Type B pancreatic cell (in vitro differentiated cells): ENCODE data around the gene SPATA13. TPM values are rescaled to one million over a fixed set of nuclear protein-coding genes. Genes with fewer than 3 reads are reported as not detected.

Experiments
- DNase-seq: peaks from one replicate; pipeline ENCODE4 v3.0.0; 2021; ENCODE audit warnings: mixed read lengths; ENCODE audit not compliant: unreplicated experiment; ENCODE audit errors: extremely low spot score
- H3K27ac Mint-ChIP-seq: 2 replicates; pipeline ENCODE4 v1.8.0; 2021; ENCODE audit warnings: mild to moderate bottlenecking, mixed read lengths
- H3K27me3 Mint-ChIP-seq: 2 replicates; pipeline ENCODE4 v1.8.0; 2021; ENCODE audit warnings: mixed read lengths
- H3K36me3 Mint-ChIP-seq: 2 replicates; pipeline ENCODE4 v1.8.0; 2021; ENCODE audit warnings: mixed read lengths
- H3K4me1 Mint-ChIP-seq: one replicate; pipeline ENCODE4 v1.8.0; 2021; ENCODE audit warnings: mixed read lengths; ENCODE audit not compliant: unreplicated experiment
- H3K4me3 Mint-ChIP-seq: 2 replicates; pipeline ENCODE4 v1.8.0; 2021; ENCODE audit warnings: mild to moderate bottlenecking, mixed read lengths
- H3K9me3 Mint-ChIP-seq: 2 replicates; pipeline ENCODE4 v1.8.0; 2021; ENCODE audit warnings: mixed read lengths
- total RNA-seq: library from RNA; stranded (reverse); gene quantifications from 2 replicates; pipeline ENCODE4 v1.2.1, GENCODE V29; 2021; ENCODE audit warnings: low replicate concordance
- TF ChIP-seq, protein P1 (sequence below): fragments of 200-600 bp; sonication (generic); conservative IDR thresholded peaks from 2 replicates; pipeline ENCODE4 v1.5.0; 2021; ENCODE audit warnings: antibody characterized with exemption, mild to moderate bottlenecking

The SPATA13 gene
- total RNA-seq, 1 donor from 2014 or later = 22.0 TPM

DNA sequence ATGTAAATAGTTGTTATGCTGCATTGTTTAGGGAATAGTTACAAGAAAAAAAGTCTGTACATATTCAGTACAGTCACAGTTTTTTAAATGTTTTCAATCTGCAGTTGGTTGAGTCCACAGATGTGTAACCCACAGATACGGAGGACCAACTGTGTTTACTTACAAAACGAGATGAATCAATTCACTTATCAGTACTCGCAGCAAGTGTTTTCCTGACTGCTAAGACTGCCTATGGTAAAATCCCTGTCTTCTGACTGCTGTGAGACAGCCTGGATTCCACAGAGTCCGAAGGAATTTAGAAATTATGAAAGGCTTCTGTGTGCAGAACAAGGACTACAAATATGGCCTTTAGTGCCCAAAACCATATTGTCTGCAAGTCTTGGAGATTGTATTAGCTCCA is 103.1 kb downstream of the SPATA13 start:
- no peak for DNase-seq
- H3K36me3 Mint-ChIP-seq = no peaks in the 10 kb centered on the region
- H3K27me3 Mint-ChIP-seq = no peaks in the 10 kb centered on the region
- no peak overlapping the region for H3K27ac Mint-ChIP-seq
- TF ChIP-seq, protein P1, sequence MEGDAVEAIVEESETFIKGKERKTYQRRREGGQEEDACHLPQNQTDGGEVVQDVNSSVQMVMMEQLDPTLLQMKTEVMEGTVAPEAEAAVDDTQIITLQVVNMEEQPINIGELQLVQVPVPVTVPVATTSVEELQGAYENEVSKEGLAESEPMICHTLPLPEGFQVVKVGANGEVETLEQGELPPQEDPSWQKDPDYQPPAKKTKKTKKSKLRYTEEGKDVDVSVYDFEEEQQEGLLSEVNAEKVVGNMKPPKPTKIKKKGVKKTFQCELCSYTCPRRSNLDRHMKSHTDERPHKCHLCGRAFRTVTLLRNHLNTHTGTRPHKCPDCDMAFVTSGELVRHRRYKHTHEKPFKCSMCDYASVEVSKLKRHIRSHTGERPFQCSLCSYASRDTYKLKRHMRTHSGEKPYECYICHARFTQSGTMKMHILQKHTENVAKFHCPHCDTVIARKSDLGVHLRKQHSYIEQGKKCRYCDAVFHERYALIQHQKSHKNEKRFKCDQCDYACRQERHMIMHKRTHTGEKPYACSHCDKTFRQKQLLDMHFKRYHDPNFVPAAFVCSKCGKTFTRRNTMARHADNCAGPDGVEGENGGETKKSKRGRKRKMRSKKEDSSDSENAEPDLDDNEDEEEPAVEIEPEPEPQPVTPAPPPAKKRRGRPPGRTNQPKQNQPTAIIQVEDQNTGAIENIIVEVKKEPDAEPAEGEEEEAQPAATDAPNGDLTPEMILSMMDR = no peak
- H3K9me3 Mint-ChIP-seq = no peaks in the 10 kb centered on the region
- H3K4me3 Mint-ChIP-seq = no peak overlapping the region
- H3K4me1 Mint-ChIP-seq = no peaks in the 10 kb centered on the region

DNA sequence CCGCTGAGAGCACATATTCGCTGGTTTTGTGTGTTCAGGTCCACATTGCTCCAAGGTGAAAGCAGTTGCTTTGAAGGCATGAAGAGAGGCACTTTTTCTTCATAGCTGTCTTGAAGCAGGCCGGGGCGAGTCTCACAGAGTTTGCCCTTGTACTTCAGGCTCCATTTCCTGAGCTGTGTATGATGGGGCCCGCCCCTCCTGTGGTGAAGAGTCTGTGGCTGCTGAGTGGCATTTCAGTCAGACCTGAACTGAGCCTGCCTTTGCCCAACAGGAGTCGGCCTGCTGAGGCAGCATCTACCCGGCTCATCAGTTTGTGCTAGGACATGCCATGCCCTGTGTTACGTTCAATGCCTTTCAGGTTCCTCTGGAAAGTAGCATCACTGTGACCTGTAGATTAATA is 104.5 kb downstream of the SPATA13 start:
- H3K4me3 Mint-ChIP-seq = no peak overlapping the region
- no peaks in the 10 kb centered on the region for H3K4me1 Mint-ChIP-seq
- H3K27me3 Mint-ChIP-seq = no peaks in the 10 kb centered on the region
- no peak for DNase-seq
- no peaks in the 10 kb centered on the region for H3K36me3 Mint-ChIP-seq
- TF ChIP-seq, protein P1 = no peak
- no peaks in the 10 kb centered on the region for H3K9me3 Mint-ChIP-seq
- H3K27ac Mint-ChIP-seq = no peak overlapping the region

DNA sequence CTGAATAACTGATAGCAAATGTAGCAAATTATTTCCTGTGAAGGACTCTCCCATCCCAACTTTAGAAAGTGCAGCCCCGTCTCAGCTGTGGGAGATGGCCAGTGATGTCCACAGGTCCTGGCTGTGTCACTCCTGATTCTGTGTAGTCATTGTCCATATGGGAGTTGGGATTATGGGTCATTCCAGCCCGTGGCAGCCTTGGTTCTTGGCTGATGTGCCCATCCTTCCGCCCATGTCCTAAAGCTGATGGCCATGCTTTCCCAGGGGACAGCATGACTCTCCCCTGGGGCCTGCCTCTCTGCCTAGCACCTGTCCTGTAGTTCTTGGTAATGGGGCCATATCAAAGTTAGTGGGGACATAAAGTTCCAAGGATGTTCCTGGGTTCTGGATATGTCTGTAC is 104.9 kb downstream of the SPATA13 start:
- no peak for DNase-seq
- no peak overlapping the region for H3K27ac Mint-ChIP-seq
- TF ChIP-seq, protein P1 = no peak
- H3K27me3 Mint-ChIP-seq = no peaks in the 10 kb centered on the region
- no peaks in the 10 kb centered on the region for H3K36me3 Mint-ChIP-seq
- H3K9me3 Mint-ChIP-seq = no peaks in the 10 kb centered on the region
- peaks cover 2% of the 10 kb centered on the region for H3K4me1 Mint-ChIP-seq
- H3K4me3 Mint-ChIP-seq = no peak overlapping the region

DNA sequence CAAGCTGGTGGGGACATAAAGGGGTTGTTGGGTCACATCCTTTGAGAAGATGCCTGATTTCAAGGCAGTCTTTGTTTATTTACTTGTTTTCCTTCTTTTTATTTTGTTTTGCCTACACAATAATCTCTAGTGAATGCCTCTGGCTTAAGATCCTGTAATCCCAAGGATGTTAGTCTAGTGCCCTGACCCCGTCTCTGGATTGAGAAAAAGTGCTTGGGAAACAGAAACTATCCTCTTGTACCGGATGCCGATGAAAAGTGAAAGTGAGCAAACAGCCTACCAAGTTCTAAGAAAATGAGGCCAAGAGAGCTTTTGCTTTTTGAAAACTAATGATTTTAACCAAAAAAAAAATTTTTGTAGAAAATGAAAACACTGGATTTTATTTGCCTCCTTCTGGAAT is 106.8 kb downstream of the SPATA13 start:
- no peak for DNase-seq
- H3K27me3 Mint-ChIP-seq = no peaks in the 10 kb centered on the region
- peaks cover 17% of the 10 kb centered on the region for H3K4me1 Mint-ChIP-seq
- no peak overlapping the region for H3K27ac Mint-ChIP-seq
- TF ChIP-seq, protein P1 = no peak
- no peak overlapping the region for H3K4me3 Mint-ChIP-seq
- H3K9me3 Mint-ChIP-seq = no peaks in the 10 kb centered on the region
- no peaks in the 10 kb centered on the region for H3K36me3 Mint-ChIP-seq

DNA sequence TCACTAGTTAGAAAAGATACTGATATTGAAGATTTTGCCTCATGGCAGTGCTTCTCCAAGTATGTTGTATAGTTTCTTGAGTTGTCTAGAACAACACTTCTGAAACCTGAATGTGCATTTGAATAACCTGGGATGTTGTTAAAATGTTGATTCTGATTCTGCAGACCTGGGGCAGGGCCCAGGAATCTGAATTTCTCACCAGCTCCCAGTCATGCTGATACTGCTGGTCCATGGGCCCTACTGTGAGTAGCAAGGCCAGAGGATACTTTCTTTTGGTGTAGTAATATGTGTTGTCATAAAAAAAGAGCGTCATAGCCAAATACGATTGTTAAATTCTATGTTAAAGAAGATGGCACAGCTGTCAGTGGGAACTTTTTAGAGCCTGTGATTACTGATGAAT is 107.3 kb downstream of the SPATA13 start:
- H3K4me1 Mint-ChIP-seq = peaks cover 17% of the 10 kb centered on the region
- no peaks in the 10 kb centered on the region for H3K9me3 Mint-ChIP-seq
- TF ChIP-seq, protein P1 = no peak
- H3K4me3 Mint-ChIP-seq = no peak overlapping the region
- H3K27me3 Mint-ChIP-seq = no peaks in the 10 kb centered on the region
- H3K36me3 Mint-ChIP-seq = no peaks in the 10 kb centered on the region
- DNase-seq = no peak
- no peak overlapping the region for H3K27ac Mint-ChIP-seq

DNA sequence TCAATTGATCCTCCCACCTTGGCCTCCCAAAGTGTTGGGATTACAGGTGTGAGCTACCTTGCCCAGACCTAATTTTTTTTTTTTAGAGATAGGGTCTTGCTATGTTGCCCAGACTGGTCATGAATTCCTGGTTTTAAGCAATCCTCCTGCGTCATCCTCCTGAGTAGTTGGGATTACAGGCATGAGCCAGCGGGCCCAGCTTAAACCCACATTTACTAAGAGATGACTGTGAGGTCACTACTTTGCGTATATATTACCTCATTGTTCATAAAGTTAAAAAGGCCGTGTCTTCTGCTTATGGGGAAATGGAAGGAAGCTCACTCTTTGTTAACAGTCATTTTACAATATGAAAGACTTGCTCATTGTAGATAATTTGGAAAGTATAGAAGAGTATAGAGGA is 109.3 kb downstream of the SPATA13 start:
- no peak overlapping the region for H3K4me3 Mint-ChIP-seq
- H3K4me1 Mint-ChIP-seq = peaks cover 20% of the 10 kb centered on the region
- H3K36me3 Mint-ChIP-seq = no peaks in the 10 kb centered on the region
- no peak for DNase-seq
- TF ChIP-seq, protein P1 = no peak
- no peaks in the 10 kb centered on the region for H3K27me3 Mint-ChIP-seq
- H3K9me3 Mint-ChIP-seq = no peaks in the 10 kb centered on the region
- no peak overlapping the region for H3K27ac Mint-ChIP-seq
